Smooth muscle cell (in vitro differentiated cells): Measurements from ENCODE around the gene PHLDA3. TPM values are rescaled to one million over a fixed set of nuclear protein-coding genes. Genes with fewer than 3 reads are reported as not detected.
A peak's percentile ranks its signal among the peaks of the same experiment; 100 is the strongest.

ENCODE experiments used
- DNase-seq: peaks from one replicate; lab custom pipeline; 2025; ENCODE audit not compliant: unreplicated experiment; lab: John Stamatoyannopoulos, UW
- H2AFZ ChIP-seq: fragments of 200-600 bp; sonication (generic); 2 replicates; pipeline ENCODE4 v1.6.0; 2016; ENCODE audit warnings: antibody characterized with exemption, low read depth, mild to moderate bottlenecking
- H3F3A ChIP-seq: fragments of 200-600 bp; sonication (generic); 2 replicates; pipeline ENCODE4 v1.6.0; 2017; ENCODE audit warnings: antibody characterized with exemption, low read depth
- H3K27ac ChIP-seq: fragments of 200-600 bp; sonication (generic); 2 replicates; pipeline ENCODE4 v1.5.1; 2016; ENCODE audit warnings: low read depth, mild to moderate bottlenecking
- H3K27me3 ChIP-seq: fragments of 200-600 bp; sonication (generic); 2 replicates; pipeline ENCODE4 v1.6.1; 2016; ENCODE audit warnings: low read depth, mild to moderate bottlenecking
- H3K36me3 ChIP-seq: fragments of 200-600 bp; sonication (generic); 2 replicates; pipeline ENCODE4 v1.5.1; 2016; ENCODE audit warnings: low read depth
- H3K4me1 ChIP-seq: fragments of 200-600 bp; sonication (generic); 2 replicates; pipeline ENCODE4 v1.5.1; 2016; ENCODE audit warnings: low read depth
- H3K4me2 ChIP-seq: fragments of 200-600 bp; sonication (generic); 2 replicates; pipeline ENCODE4 v1.6.0; 2016; ENCODE audit warnings: mild to moderate bottlenecking
- H3K4me3 ChIP-seq: fragments of 200-600 bp; sonication (generic); 2 replicates; pipeline ENCODE4 v1.5.1; 2016; ENCODE audit warnings: mild to moderate bottlenecking
- H3K79me2 ChIP-seq: fragments of 200-600 bp; sonication (generic); 2 replicates; pipeline ENCODE4 v1.6.0; 2016; ENCODE audit warnings: low read depth, mild to moderate bottlenecking
- H3K9ac ChIP-seq: fragments of 200-600 bp; sonication (generic); 2 replicates; pipeline ENCODE4 v1.6.0; 2016; ENCODE audit warnings: low read depth
- H3K9me3 ChIP-seq: fragments of 200-600 bp; sonication (generic); replicated peaks from 2 replicates; pipeline ENCODE4 v1.5.1; 2016; ENCODE audit warnings: low read depth
- H4K20me1 ChIP-seq: fragments of 200-600 bp; sonication (generic); 2 replicates; pipeline ENCODE4 v1.6.0; 2016; ENCODE audit warnings: low read depth
- CTCF ChIP-seq: fragments of 200-600 bp; sonication (generic); IDR thresholded peaks from 2 replicates; pipeline ENCODE4 v1.5.1; 2017; ENCODE audit warnings: borderline replicate concordance, mild to moderate bottlenecking, antibody characterized with exemption; ENCODE audit not compliant: insufficient read depth, poor library complexity, severe bottlenecking
- WGBS: methylation state at CpG from one replicate; pipeline ENCODE4 v1.1.7; 2016; ENCODE audit warnings: low lambda C conversion rate; 5-methylcytosine and 5-hydroxymethylcytosine counted together
- polyA plus RNA-seq: library from polyadenylated mRNA; unstranded; fragments of >200 nt; fragmentation: Nextera tagmentation; extraction: Ambion mirVana; gene quantifications from 2 replicates; pipeline ENCODE4 v1.2.1, GENCODE V29; 2016
- total RNA-seq: library from RNA; depleted of rRNA; stranded (reverse); fragments of >200 nt; gene quantifications from 2 replicates; pipeline ENCODE4 v1.2.3, GENCODE V29; 2014

Gene PHLDA3
- total and polyA plus RNA-seq, 2 experiments from 2014 or later = 87.8 to 340 TPM

DNA sequence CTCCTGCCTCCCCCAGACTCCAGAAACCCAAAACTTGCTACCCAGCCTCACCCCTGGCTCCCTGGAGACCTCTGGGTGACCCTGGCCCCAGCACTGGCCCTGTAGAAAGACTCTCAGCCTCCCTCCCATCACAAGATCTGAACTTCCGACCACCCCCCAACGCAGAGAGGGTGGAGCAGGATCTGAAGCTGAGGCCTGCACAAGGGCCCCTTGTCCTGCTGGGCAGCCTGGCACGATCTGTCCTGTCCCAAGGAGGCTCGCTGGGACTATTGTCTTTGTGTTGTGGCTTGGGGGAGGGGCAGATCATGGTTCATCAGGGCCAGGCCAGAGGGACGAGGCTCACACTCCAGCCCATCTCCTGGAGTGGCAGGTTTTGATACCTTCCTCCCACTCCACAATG is 20.0 kb downstream of the PHLDA3 start:
- no peaks in the 10 kb centered on the region for H4K20me1 ChIP-seq
- H3K4me1 ChIP-seq = peaks cover 29% of the 10 kb centered on the region
- WGBS = 81% methylated on average over 5 of the region's 5 CpGs
- DNase-seq = no peak
- no peak overlapping the region for H3K27ac ChIP-seq
- H3K27me3 ChIP-seq = no peaks in the 10 kb centered on the region
- no peak for TF ChIP-seq CTCF
- H3K4me2 ChIP-seq = peak overlapping the region; percentile 60
- H3K9ac ChIP-seq = no peak overlapping the region
- no peaks in the 10 kb centered on the region for H3F3A ChIP-seq
- H3K9me3 ChIP-seq = no peaks in the 10 kb centered on the region
- no peak overlapping the region for H3K4me3 ChIP-seq
- H3K36me3 ChIP-seq = no peaks in the 10 kb centered on the region
- no peak overlapping the region for H2AFZ ChIP-seq
- no peaks in the 10 kb centered on the region for H3K79me2 ChIP-seq

- DNase-seq = peak; percentile 25
- Histone ChIP-seq H3K9ac (no peak overlapping the region), H3K79me2 (no peaks in the 10 kb centered on the region), H3K27ac (no peak overlapping the region), H3F3A (no peaks in the 10 kb centered on the region), H3K9me3 (no peaks in the 10 kb centered on the region), H3K4me2 (peak overlapping the region; percentile 60), H4K20me1 (no peaks in the 10 kb centered on the region), H2AFZ (no peak overlapping the region), H3K27me3 (no peaks in the 10 kb centered on the region), H3K4me1 (peaks cover 29% of the 10 kb centered on the region), H3K36me3 (no peaks in the 10 kb centered on the region), H3K4me3 (no peak overlapping the region)
- 27% methylated on average over 20 of the region's 20 CpGs for WGBS
- TF ChIP-seq CTCF = peak; percentile 91
Measured at GRCh38 chr1:201447903-201448871, 20.8 kb downstream of the PHLDA3 start.

DNA sequence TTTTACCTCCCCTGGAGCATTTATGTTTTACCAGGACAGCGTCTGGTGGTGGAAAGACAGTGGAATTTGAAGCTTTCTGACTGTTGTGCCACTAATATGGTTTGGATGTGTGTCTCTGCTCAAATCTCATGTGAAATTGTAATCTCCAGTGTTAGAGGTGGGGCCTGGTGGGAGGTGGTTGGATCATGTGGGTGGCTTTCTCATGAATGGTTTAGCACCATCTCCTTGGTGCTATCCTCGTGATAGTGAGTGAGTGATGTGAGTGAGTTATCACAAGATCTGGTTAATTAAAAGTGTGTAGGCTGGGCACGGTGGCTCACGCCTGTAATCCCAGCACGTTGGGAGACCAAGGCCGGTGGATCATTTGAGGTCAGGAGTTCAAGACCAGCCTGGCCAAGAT is 23.7 kb downstream of the PHLDA3 start:
- Histone ChIP-seq H3K9me3 (no peaks in the 10 kb centered on the region), H3K9ac (peak overlapping the region; percentile 16), H3K4me1 (peaks cover 19% of the 10 kb centered on the region), H3K79me2 (no peaks in the 10 kb centered on the region), H2AFZ (no peak overlapping the region), H4K20me1 (no peaks in the 10 kb centered on the region), H3F3A (no peaks in the 10 kb centered on the region), H3K27ac (peak overlapping the region; percentile 71), H3K4me3 (no peak overlapping the region), H3K27me3 (no peaks in the 10 kb centered on the region), H3K36me3 (no peaks in the 10 kb centered on the region), H3K4me2 (peak overlapping the region; percentile 11)
- TF ChIP-seq CTCF = no peak
- DNase-seq = no peak
- 58% methylated on average over 6 of the region's 6 CpGs for WGBS
